ENCODE data around the gene DMRT2. TPM values are rescaled to one million over a fixed set of nuclear protein-coding genes. Genes with fewer than 3 reads are reported as not detected.
A peak's percentile ranks its signal among the peaks of the same experiment; 100 is the strongest.

DMRT2 gene
- not detected for polyA plus RNA-seq (2013, experiment 1 of 2)
- polyA plus RNA-seq (2013, experiment 2 of 2): not detected

DNA sequence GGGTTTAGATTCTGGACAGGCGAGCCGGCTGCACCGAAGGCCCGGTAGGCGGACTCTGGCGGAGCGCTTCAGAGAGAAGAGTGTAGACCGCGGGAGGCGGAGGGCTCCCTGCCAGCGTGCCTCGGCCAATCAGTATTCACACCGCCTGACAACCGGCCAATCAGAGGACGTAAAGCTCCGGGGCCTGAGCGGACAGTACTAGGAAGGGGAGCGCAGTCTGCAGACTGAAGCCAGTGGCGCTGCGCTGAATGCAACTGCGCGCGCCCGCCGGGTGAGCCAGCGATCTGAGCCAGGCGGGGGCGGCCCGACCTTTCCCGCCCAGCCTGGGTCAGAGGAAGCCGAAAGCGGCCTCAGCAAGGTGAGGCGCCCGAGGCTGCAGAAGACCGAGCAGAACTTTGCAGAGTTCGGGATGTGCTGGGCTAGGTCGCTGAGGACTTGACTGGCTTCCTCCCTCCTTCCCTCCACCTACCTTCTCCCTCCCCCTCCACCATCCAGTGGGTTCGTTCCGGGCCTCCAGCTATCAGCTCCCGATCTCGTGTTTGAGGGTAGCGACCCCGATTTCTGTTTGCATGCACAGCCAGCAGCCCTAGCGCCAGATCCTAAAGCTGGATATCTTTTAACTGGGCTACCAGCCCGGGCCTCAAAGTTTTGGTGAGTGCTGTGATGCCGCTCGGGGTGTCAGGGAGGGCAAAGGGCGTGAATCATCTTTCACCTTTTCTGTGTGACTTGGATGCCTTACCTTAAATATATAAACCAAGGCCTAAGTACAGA, at the start of gene DMRT2:
DMRT2 (plus strand) TSS at position 233 of the 771 bp plus-strand sequence. CDS start 1,257 bp downstream, outside the sequence.
- no peaks in the 10 kb centered on the region for H3K9me3 ChIP-seq (ENCODE audit: insufficient read depth, low read depth, low read length)
- H3K9ac ChIP-seq (ENCODE audit: low read depth, low read length): no peak within 1 kb of the TSS
- no peak within 1 kb of the TSS for H3K27ac ChIP-seq (ENCODE audit: low read depth, low read length)
- peaks cover 10% of the 10 kb centered on the region for H3K4me1 ChIP-seq (ENCODE audit: insufficient read depth, low read length)
- H3K4me3 ChIP-seq (ENCODE audit: low read length): peak within 1 kb of the TSS; percentile 54
- peaks cover 100% of the 10 kb centered on the region for H3K27me3 ChIP-seq (ENCODE audit: insufficient read depth, low read length)
- no peaks in the 10 kb centered on the region for H3K36me3 ChIP-seq (ENCODE audit: insufficient read depth, low read length)
- 2% methylated on average over 48 of the region's 48 CpGs for WGBS

DNA sequence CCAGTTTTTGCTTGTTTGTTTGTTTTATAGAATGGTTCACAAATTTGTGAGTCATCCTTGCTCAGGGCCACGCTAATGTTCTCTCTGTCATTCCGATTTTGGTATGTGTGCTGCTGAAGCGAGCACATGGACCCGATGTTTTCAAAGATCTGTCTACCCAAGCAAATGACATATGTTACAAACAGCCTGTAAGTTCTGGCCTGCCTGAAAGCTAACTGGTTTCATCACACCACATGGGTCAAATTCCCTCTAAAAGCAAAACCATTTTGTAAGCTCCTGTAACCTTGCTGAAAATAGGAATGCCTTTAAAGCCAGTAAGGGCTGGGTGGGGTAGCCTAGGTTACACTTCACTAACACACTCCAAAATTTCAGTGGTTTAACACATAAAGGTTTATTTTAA, 48.3 kb upstream of the DMRT2 start:
- Histone ChIP-seq H3K4me1 (ENCODE audit: insufficient read depth, low read length) (no peaks in the 10 kb centered on the region), H3K9me3 (ENCODE audit: insufficient read depth, low read depth, low read length) (peaks cover 25% of the 10 kb centered on the region), H3K36me3 (ENCODE audit: insufficient read depth, low read length) (no peaks in the 10 kb centered on the region), H3K9ac (ENCODE audit: low read depth, low read length) (no peak overlapping the region), H3K27ac (ENCODE audit: low read depth, low read length) (no peak overlapping the region), H3K27me3 (ENCODE audit: insufficient read depth, low read length) (no peaks in the 10 kb centered on the region), H3K4me3 (ENCODE audit: low read length) (no peak overlapping the region)
- 92% methylated on average over 4 of the region's 4 CpGs for WGBS

- H3K4me1 ChIP-seq (ENCODE audit: insufficient read depth, low read length): no peaks in the 10 kb centered on the region
- peaks cover 25% of the 10 kb centered on the region for H3K9me3 ChIP-seq (ENCODE audit: insufficient read depth, low read depth, low read length)
- WGBS: 88% methylated on average over 2 of the region's 2 CpGs
- H3K36me3 ChIP-seq (ENCODE audit: insufficient read depth, low read length): no peaks in the 10 kb centered on the region
- no peaks in the 10 kb centered on the region for H3K27me3 ChIP-seq (ENCODE audit: insufficient read depth, low read length)
- H3K27ac ChIP-seq (ENCODE audit: low read depth, low read length): no peak overlapping the region
- H3K9ac ChIP-seq (ENCODE audit: low read depth, low read length): no peak overlapping the region
- H3K4me3 ChIP-seq (ENCODE audit: low read length): no peak overlapping the region
These were observed 47.5 kb upstream of the DMRT2 start for GRCh38 chr9:1002678-1003077.

DNA sequence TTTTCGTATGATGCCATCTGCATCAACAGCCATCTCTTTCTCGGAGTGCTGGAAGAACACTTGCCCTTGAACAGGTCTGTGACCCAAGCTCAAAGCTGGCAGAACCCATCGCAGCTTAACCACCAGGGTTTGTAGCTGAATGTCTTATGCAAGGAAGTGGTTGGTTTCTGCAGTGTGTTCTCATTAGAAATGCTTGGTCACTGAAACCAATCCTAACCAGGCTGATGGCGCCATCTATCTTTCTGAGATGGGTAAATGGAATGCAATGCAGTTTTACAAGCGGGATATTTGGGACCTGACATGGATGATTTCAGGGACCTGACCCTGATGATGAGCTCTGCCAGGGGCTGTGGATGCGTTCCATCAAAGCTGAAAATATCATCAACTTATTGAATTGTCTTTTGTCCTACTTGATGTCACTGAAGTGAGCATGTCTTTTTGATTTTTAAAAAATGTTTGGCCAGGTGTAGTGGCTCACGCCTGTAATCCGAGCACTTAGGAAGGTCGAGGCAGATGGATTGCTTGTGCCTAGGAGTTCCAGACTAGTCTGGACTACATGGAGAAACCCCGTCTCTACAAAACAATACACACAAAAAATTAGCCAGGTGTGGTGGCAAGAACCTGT, 45.0 kb upstream of the DMRT2 start:
- peaks cover 6% of the 10 kb centered on the region for H3K9me3 ChIP-seq (ENCODE audit: insufficient read depth, low read depth, low read length)
- no peak overlapping the region for H3K9ac ChIP-seq (ENCODE audit: low read depth, low read length)
- no peaks in the 10 kb centered on the region for H3K36me3 ChIP-seq (ENCODE audit: insufficient read depth, low read length)
- peaks cover 10% of the 10 kb centered on the region; the same call in 1 of the 2 replicates for H3K27me3 ChIP-seq (ENCODE audit: insufficient read depth, low read length)
- no peaks in the 10 kb centered on the region for H3K4me1 ChIP-seq (ENCODE audit: insufficient read depth, low read length)
- WGBS: 69% methylated on average over 9 of the region's 10 CpGs
- no peak overlapping the region for H3K4me3 ChIP-seq (ENCODE audit: low read length)
- H3K27ac ChIP-seq (ENCODE audit: low read depth, low read length): no peak overlapping the region

- WGBS: 91% methylated on average over 2 of the region's 3 CpGs
- H3K27ac ChIP-seq (ENCODE audit: low read depth, low read length): no peak overlapping the region
- H3K4me3 ChIP-seq (ENCODE audit: low read length): no peak overlapping the region
- peaks cover 10% of the 10 kb centered on the region; the same call in 1 of the 2 replicates for H3K27me3 ChIP-seq (ENCODE audit: insufficient read depth, low read length)
- no peaks in the 10 kb centered on the region for H3K36me3 ChIP-seq (ENCODE audit: insufficient read depth, low read length)
- no peaks in the 10 kb centered on the region for H3K4me1 ChIP-seq (ENCODE audit: insufficient read depth, low read length)
- H3K9me3 ChIP-seq (ENCODE audit: insufficient read depth, low read depth, low read length): no peaks in the 10 kb centered on the region
- H3K9ac ChIP-seq (ENCODE audit: low read depth, low read length): no peak overlapping the region
These were observed 42.8 kb upstream of the DMRT2 start for GRCh38 chr9:1007312-1007711.

GRCh38 chr9:1008216-1008615, 41.9 kb upstream of the DMRT2 start:
- WGBS: 91% methylated on average over 3 of the region's 3 CpGs
- H3K9me3 ChIP-seq (ENCODE audit: insufficient read depth, low read depth, low read length): no peaks in the 10 kb centered on the region
- no peak overlapping the region for H3K9ac ChIP-seq (ENCODE audit: low read depth, low read length)
- no peaks in the 10 kb centered on the region for H3K4me1 ChIP-seq (ENCODE audit: insufficient read depth, low read length)
- H3K27me3 ChIP-seq (ENCODE audit: insufficient read depth, low read length): peaks cover 10% of the 10 kb centered on the region; the same call in 1 of the 2 replicates
- H3K27ac ChIP-seq (ENCODE audit: low read depth, low read length): no peak overlapping the region
- no peak overlapping the region for H3K4me3 ChIP-seq (ENCODE audit: low read length)
- H3K36me3 ChIP-seq (ENCODE audit: insufficient read depth, low read length): no peaks in the 10 kb centered on the region

GRCh38 chr9:1009101-1009707, 41.0 kb upstream of the DMRT2 start:
- Histone ChIP-seq H3K36me3 (ENCODE audit: insufficient read depth, low read length) (no peaks in the 10 kb centered on the region), H3K4me1 (ENCODE audit: insufficient read depth, low read length) (no peaks in the 10 kb centered on the region), H3K27ac (ENCODE audit: low read depth, low read length) (no peak overlapping the region), H3K27me3 (ENCODE audit: insufficient read depth, low read length) (peaks cover 10% of the 10 kb centered on the region; the same call in 1 of the 2 replicates), H3K9me3 (ENCODE audit: insufficient read depth, low read depth, low read length) (no peaks in the 10 kb centered on the region), H3K9ac (ENCODE audit: low read depth, low read length) (no peak overlapping the region), H3K4me3 (ENCODE audit: low read length) (no peak overlapping the region)
- 21% methylated on average over 14 of the region's 14 CpGs for whole genome bisulfite sequencing

DNA sequence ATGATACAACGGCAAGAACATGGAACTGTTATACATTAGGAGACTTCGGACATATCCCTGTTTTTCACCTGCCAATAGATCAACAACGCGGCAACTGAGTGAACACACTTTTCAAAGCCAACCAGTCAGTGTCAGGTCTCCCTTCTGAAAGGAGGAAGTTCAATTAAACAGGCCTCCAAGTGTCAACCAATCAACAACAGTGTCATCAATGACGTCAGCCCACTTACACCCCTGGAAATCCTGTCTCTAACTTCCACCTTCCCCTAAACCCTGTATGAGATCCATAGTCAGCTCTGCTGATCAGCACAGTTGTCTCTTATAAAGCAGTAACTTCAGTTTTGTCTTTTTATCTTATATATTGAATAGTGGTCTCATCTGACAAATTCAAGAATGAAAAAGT, 37.1 kb upstream of the DMRT2 start:
- no peaks in the 10 kb centered on the region for H3K36me3 ChIP-seq (ENCODE audit: insufficient read depth, low read length)
- WGBS: 88% methylated on average over 5 of the region's 5 CpGs

DNA sequence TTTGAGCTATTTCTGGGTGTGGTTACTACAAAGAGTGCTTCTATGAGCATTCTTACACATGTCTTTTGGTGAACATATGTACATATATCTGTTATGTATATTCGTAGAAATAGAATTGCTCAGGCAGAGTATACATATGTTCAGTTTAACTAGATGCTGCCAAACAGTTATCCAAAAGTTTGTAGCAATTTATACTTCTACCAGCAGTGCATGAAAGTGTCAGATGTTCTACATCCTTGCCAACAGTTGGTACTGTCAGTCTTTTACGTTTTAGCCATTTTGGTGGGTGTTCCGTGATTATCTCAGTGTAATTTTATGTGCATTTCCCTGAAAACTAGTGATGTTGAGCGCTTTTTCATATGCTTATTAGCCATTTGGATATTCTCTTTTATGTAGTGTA, 35.9 kb upstream of the DMRT2 start:
- Histone ChIP-seq H3K27ac (ENCODE audit: low read depth, low read length) (no peak overlapping the region), H3K4me1 (ENCODE audit: insufficient read depth, low read length) (no peaks in the 10 kb centered on the region), H3K27me3 (ENCODE audit: insufficient read depth, low read length) (peaks cover 6% of the 10 kb centered on the region; the same call in 1 of the 2 replicates), H3K9me3 (ENCODE audit: insufficient read depth, low read depth, low read length) (no peaks in the 10 kb centered on the region), H3K4me3 (ENCODE audit: low read length) (no peak overlapping the region), H3K36me3 (ENCODE audit: insufficient read depth, low read length) (no peaks in the 10 kb centered on the region), H3K9ac (ENCODE audit: low read depth, low read length) (no peak overlapping the region)
- 84% methylated on average over 3 of the region's 4 CpGs for WGBS

More for the DNA sequence above, 37.1 kb upstream of the DMRT2 start:
- Histone ChIP-seq H3K4me1 (ENCODE audit: insufficient read depth, low read length) (no peaks in the 10 kb centered on the region), H3K27ac (ENCODE audit: low read depth, low read length) (no peak overlapping the region), H3K27me3 (ENCODE audit: insufficient read depth, low read length) (peaks cover 16% of the 10 kb centered on the region; the same call in 1 of the 2 replicates), H3K9me3 (ENCODE audit: insufficient read depth, low read depth, low read length) (no peaks in the 10 kb centered on the region), H3K9ac (ENCODE audit: low read depth, low read length) (no peak overlapping the region), H3K4me3 (ENCODE audit: low read length) (no peak overlapping the region)

- H3K4me3 ChIP-seq (ENCODE audit: low read length): no peak overlapping the region
- H3K27me3 ChIP-seq (ENCODE audit: insufficient read depth, low read length): peaks cover 6% of the 10 kb centered on the region; the same call in 1 of the 2 replicates
- H3K36me3 ChIP-seq (ENCODE audit: insufficient read depth, low read length): no peaks in the 10 kb centered on the region
- no peak overlapping the region for H3K27ac ChIP-seq (ENCODE audit: low read depth, low read length)
- H3K4me1 ChIP-seq (ENCODE audit: insufficient read depth, low read length): no peaks in the 10 kb centered on the region
- 100% methylated on average over 1 of the region's 2 CpGs for WGBS
- H3K9ac ChIP-seq (ENCODE audit: low read depth, low read length): no peak overlapping the region
- H3K9me3 ChIP-seq (ENCODE audit: insufficient read depth, low read depth, low read length): no peaks in the 10 kb centered on the region
These were observed 35.5 kb upstream of the DMRT2 start for GRCh38 chr9:1014640-1015039.

GRCh38 chr9:1018121-1018520, 32.0 kb upstream of the DMRT2 start:
- H3K27me3 ChIP-seq (ENCODE audit: insufficient read depth, low read length): peaks cover 6% of the 10 kb centered on the region; the same call in 1 of the 2 replicates
- WGBS: 34% methylated on average over 9 of the region's 10 CpGs
- no peaks in the 10 kb centered on the region for H3K36me3 ChIP-seq (ENCODE audit: insufficient read depth, low read length)
- H3K4me3 ChIP-seq (ENCODE audit: low read length): no peak overlapping the region
- peaks cover 5% of the 10 kb centered on the region; the same call in 1 of the 2 replicates for H3K9me3 ChIP-seq (ENCODE audit: insufficient read depth, low read depth, low read length)
- no peak overlapping the region for H3K27ac ChIP-seq (ENCODE audit: low read depth, low read length)
- no peaks in the 10 kb centered on the region for H3K4me1 ChIP-seq (ENCODE audit: insufficient read depth, low read length)
- H3K9ac ChIP-seq (ENCODE audit: low read depth, low read length): no peak overlapping the region

Measured in HUES64 (cell line).